Dermis blood vessel endothelial cell (primary cell): ENCODE results near the gene ASCC1. TPM values are rescaled to one million over a fixed set of nuclear protein-coding genes. Genes with fewer than 3 reads are reported as not detected.

Source experiments
- DNase-seq: peaks from one replicate; pipeline ENCODE4 v3.0.0; 2010
- total RNA-seq: library from RNA; depleted of rRNA; stranded (reverse); fragments of >200 nt; gene quantifications from 2 replicates; pipeline ENCODE4 v1.2.3, GENCODE V29; 2014

The ASCC1 gene
- total RNA-seq, 1 donor from 2014 or later: 33.5 TPM

DNA sequence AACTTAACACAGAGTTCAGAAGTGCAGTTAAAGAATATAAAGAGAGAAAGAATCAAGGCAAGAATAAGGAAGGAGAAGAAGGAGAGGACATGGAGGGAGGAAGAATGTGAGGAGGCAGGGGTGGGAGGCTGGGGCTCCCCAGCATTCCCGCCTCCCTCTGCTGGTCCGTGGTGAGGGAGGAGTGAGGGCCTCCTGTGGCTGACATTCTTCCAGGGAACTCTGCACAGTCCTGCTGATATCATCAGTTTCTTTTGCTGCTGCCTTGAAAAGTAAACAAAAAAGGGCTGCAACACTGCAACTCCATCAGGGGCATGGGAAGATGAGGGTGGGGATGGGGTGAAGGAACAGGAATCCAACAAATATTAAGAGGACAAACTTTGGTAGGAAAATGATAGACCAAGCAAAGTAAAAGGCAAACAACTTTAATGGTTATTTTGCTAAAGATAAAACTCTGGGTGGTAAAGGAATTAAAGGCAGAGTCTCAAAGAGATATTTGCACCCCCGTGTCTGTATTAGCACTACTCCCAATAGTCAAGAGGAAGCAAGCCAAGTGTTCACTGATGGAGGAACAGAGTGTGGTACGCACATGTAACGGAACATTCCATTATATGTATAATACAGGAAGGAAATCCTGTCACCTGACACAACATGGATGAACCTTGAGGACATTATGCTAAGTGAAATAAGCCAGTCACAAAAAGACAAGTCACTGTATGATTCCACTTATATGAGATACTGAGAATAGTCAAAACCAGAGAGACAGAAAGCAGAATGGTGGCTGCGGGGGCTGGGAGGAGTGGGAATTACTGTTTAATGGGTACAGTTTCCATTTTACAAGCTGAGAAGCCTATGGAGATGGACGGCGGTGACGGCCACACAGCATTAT is 119.7 kb downstream of the ASCC1 start:
- no peak for DNase-seq

GRCh38 chr10:72095195-72095594 is 120.9 kb downstream of the ASCC1 start:
- no peak for DNase-seq

DNA sequence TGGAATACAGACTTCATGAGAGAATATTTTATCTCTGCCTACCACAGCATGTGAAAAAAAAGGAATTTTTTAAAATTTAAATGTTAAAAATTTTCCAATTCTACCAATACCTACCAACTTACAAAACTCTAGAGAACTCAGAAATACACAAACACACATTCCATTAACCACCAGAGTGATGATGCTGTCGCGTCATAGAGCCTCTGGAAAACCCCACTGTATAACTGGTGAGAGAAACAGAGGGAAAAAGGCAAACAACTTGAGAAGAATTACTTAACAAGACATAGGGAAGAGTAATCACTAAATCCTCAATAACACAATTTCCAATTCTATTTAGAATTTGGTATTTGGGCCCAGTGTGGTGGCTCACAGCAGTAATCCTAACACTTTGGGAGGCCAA is 121.5 kb downstream of the ASCC1 start:
- DNase-seq: no peak

DNA sequence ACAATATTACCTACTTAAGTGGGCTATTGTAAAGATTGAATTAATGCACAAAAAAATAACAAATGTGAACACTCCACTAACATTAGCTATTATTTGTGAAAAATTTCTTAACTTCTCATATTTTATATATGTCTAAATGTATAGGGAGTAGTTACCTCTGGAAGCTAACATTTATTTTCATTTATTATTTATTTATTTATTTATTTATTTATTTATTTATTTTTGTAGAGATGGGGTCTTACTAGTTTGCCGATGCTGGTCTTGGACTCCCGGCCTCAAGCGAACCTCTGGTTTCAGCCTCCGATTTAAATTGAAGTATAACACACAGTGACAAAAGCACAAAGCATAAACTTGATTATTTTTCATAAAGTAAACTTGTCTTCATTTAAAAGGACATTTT is 122.6 kb downstream of the ASCC1 start:
- no peak for DNase-seq

- no peak for DNase-seq
Measured at GRCh38 chr10:72092987-72093386, 123.1 kb downstream of the ASCC1 start.

DNA sequence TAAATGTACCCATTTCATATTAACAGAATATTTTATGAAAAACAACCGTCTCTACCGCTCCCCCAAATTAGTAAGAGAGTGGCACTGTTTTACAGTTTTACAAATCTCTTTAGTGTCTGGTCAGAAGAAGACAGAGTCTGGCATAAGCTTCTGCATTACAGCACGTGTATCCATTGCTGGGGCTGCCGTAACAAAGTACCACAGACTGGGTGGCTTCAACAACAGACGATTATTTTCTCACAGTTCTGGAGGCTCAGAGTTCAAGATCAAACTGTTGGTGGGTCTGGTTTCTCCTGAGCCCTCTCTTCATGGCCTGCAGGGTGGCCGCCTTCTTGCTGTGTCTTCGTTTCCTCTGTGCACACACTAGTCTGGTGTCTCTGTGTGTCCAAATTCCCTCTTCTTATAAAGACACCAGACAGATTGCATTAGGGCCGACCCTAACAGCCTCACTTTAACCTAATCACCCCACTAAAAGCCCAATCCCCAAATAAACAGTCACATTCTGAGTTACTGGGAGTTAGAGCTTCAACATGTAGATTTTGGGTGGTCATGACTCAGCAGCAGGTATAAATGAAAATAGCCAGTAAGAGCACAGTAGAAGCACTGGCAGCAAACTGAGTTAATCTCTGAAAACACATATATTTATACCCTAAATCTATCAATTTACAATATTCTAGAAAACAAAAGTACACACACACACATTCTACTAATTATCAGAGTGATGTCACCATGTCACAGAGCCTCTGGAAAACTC is 123.7 kb downstream of the ASCC1 start:
- no peak for DNase-seq

DNA sequence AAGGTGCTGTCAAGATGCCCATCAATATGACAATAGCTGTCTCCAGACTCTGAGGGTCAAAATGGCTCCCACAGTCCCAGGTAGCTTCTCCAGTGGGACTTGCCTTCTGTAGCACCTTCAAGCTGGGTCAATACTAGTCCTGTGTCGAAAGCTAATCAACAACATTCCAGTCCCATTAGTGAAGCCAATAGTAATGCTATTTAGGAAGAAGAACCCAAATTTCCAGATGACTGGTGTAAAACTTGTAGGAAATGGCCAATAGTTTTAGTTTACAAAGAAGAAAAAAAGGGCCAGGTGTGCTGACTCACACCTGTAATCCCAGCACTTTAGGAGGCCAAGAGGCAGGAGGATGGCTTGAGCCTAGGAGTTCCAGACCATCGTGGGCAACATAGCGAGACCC is 125.8 kb downstream of the ASCC1 start:
- no peak for DNase-seq

- DNase-seq: peak; percentile 29
Measured at GRCh38 chr10:72089618-72090017, 126.5 kb downstream of the ASCC1 start.

DNA sequence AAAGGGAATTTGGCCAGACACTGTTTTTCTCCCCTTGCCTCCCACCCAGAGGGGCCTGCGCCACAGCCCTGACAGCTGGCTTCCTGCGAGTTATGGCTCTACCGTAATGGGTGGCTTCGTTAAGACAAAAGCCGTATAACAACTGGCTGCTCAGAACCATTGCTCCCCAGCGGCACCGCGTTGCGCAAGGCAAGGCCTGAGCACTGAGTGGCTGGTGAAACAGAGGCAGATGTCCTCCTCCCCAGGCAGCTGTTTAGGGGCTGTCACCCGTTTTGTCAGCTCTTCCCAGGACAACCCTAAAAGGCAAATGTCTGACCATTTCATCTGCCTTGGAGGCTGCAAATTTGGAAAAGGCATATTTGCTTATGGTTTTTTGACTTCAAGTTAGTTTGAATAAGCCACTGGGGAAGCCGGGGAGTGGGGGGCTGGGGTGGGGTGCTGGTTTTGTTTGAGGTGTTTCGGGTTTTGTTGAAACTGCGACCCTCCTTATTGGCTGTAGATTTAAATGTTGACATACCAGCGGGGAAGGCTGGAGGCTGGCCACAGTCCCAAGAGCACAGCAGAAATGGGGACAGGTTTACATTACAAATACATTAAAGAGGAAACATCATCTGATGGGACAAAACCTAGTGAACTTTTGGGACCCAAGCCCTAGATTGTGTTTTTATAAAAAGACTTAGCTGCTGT is 127.0 kb downstream of the ASCC1 start:
- DNase-seq: no peak

DNA sequence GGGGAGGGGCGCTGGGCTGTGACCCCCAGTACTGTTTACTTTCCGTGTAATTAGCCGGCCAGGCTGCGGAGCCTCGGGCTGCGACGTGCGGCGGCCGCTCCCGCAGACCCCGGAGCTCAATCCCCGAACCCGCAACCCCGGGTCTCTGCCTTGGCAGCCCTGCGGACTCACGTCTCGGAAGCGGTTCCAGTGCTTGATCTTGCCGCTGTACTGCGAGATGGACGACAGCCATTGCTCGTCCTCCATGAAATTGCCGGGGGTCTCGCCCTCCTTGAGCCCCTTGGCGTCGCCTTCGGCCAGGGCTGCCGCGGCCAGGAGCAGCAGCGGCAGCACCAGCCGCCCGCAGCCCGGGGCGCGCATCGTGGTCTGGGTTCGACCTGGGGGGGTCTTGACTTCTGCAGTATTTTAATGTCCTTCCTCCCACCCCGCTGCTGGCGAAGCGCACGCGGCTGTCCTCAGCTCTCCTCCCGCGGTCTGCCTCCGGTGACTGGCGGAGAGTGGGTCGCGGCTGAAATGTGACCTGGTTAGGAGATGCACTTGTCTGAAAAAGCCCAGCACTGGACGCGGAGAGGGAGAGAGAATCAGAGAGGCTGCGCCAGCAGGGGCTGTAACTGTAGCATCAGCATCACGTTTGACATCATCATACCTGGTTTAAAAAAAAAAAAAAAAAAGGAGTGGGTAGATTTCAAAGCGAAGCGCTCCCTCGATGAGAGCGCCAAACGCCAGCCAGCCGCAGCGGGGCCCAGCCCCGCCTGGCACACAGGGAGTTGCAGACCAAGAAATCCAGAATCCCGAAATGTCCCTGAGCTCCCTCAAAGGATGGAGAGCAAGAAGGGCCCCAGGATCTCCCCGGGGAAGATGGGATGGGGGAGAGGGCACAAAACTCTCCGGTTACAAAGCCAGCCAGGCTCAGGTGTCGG is 127.8 kb downstream of the ASCC1 start, which contains the start of gene SPOCK2:
Gene SPOCK2, minus strand, starts transcription at position 583 of the 920 bp plus-strand sequence. Its CDS starts 223 bp downstream, at position 360.
- peak; percentile 12 for DNase-seq

GRCh38 chr10:72087392-72087968 is 128.6 kb downstream of the ASCC1 start:
- DNase-seq: no peak

- DNase-seq: peak; percentile 38
Measured at GRCh38 chr10:72086466-72087391, 129.3 kb downstream of the ASCC1 start.

DNA sequence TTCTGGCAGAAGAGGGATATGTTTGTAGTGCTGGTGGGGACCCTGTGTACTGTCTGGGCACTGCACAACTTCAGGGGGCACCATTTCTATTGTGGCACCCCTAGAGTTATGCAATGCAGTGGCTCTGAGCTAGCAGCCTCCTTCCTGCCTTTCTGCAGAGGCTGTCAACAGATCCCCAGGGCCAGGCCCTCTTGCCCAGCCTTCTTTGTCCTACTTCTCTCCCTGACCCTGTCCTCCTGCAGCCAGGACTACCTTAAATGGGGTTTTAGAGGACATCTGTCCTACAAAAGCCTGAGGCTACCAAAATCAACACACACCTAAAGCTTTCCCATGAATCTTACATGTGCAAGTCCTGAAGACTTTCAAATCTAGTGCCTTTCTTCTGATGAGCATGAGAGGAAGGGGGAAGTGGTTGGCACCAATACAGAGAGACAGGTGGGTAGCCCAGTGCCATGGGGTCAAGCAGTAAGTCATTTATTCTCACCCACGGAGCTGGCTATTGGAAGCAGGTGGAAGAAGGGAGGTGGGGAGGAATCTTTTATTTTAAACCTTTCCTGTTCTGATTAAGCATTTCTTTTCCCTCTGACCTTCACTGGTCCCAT is 130.1 kb downstream of the ASCC1 start:
- no peak for DNase-seq

GRCh38 chr10:72085166-72085565 is 130.9 kb downstream of the ASCC1 start:
- no peak for DNase-seq

DNA sequence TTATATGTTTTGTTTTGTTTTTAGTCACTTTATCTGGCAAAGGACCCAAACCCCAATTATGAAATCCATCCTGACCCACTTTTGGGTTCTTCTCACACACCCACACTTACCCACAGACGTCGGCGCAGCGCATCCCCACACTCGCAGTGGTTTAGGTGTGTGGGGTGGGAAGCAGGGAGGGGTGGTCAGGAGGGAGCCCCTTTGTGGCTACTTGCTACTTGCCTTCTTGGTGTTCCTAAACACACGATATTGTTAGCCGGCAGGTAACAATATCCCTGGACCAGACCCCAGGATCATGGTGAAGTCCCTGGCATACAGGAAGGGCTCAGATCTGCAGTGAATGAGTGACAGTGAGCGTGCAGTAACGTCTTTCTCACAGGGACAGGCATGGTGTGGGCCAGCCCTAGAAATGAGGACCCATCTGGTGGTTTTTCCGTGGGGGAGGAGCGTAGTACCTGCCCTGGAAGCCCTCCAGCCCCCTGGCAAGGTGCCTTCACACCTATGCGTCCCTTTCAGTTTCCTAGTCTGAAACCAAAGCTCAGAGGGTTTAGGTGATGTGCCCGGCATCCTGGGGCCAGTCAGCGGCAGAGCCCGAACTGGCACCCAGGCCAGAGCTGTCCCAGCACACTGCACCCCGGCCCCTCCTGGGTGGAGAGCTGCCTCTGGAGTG is 132.2 kb downstream of the ASCC1 start:
- DNase-seq: no peak

DNA sequence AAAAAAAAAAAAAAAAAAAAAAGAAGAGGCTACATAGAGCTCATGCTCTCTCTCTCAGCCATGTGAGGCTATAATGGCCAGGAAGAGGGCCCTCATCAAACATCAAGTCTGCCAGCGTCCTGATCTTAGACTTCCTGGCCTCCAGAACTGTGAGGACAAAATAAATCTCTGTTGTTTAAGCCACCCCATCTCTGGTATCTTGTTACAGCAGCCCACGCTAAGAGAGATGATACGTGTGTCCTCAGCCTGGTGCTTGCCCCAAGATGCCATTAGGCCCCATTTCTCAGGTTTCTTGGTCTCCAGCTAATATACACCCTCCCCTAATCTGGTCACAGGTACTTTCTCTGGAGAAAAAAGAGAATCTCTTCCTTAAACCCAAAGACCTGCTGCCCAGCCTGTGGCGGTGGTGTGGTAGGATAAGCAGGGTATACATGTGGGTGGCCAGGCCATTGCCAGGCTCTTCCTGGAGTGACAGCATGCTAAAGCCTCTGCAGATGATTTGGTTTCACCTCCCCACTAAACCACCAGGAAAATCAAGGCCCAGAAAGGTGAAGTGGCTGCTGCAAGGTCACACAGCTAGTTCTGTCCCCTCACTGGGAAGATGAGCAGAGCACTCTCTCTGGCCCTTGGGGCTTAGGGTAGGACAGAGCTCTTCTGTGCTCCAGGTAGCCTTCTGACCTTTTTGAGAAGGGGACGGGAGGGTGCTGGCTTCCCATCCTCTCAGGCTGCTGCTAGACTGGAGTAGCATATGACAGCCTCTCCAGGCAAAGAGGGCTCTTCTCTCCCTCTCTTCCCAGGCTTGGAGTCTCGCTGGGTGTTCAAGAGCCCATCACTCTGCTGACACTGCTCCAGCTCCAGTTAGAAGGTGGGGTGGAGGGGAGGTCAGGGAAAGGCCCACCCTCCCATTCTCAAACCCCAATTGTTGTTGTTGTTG is 133.0 kb downstream of the ASCC1 start:
- no peak for DNase-seq

DNA sequence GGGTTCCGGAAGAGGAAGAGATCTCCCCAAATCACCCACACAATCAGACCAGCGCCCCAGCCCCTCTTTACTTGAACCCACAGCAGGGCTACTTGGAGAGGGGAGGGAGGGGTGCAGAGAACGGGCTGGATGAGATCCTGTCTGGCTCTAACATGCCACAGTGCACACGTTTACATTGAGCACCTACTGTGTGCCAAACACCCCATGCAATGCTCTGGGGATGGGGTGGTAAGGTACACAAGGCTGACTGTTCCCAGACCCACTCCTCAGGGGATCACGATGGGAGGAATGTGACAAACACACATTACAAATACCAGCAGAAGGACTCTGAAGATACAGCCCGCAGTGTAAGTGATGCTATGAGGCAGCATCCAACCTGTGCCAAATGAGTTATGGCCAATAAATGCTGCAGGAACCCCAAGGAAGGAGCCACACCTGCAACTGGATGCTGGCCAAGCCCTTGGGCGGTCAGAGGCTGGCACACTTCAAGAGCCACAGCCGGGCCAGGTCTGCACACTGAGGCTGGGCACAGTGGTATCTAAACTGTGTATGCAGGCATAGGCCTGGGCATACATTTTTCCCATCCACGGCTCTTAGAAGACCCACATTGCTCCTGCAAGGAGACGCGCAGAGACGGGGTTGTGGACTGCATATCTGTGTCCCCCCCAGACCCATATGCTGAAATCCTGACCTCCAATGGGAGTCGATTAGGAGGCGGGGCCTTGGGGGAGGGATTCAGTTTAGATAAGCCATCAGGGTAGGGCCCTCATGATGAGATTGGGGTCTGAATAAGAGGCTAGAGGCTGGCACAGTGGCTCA is 134.1 kb downstream of the ASCC1 start:
- DNase-seq: no peak
